GM23338 (cell line): Measurements from ENCODE around the gene SLC44A1. TPM values are rescaled to one million over a fixed set of nuclear protein-coding genes. Genes with fewer than 3 reads are reported as not detected.

Source experiments
- ATAC-seq: fragments of 200-7000 bp; cut with Tn5 transposase; 3 replicates; pipeline ENCODE4 v1.9.1; 2020
- DNase-seq: peaks from one replicate; pipeline ENCODE4 v3.0.0-alpha.2; 2015; ENCODE audit warnings: low spot score
- H2AFZ ChIP-seq: fragments of 200-600 bp; sonication (generic); 2 replicates; pipeline ENCODE4 v1.8.0; 2016; ENCODE audit warnings: antibody characterized with exemption, mild to moderate bottlenecking, moderate library complexity
- H3F3A ChIP-seq: fragments of 200-600 bp; sonication (generic); replicated peaks from 2 replicates; pipeline ENCODE4 v1.8.0; 2017; ENCODE audit warnings: antibody characterized with exemption, mixed run types, low read depth
- H3K27ac ChIP-seq: fragments of 200-600 bp; sonication (generic); 2 replicates; pipeline ENCODE4 v1.6.1; 2016; ENCODE audit warnings: low read depth
- H3K27me3 ChIP-seq: fragments of 200-600 bp; sonication (generic); 2 replicates; pipeline ENCODE4 v1.8.0; 2016; ENCODE audit warnings: mild to moderate bottlenecking, mixed run types, moderate library complexity; ENCODE audit not compliant: insufficient read depth
- H3K36me3 ChIP-seq: fragments of 200-600 bp; sonication (generic); 2 replicates; pipeline ENCODE4 v1.8.0; 2016; ENCODE audit warnings: mild to moderate bottlenecking; ENCODE audit not compliant: insufficient read depth
- H3K4me1 ChIP-seq: fragments of 200-600 bp; sonication (generic); 2 replicates; pipeline ENCODE4 v1.8.0; 2016; ENCODE audit warnings: mild to moderate bottlenecking, moderate library complexity; ENCODE audit not compliant: insufficient read depth
- H3K4me2 ChIP-seq: fragments of 200-600 bp; sonication (generic); 2 replicates; pipeline ENCODE4 v1.7.1; 2017; ENCODE audit warnings: mixed run types
- H3K4me3 ChIP-seq: fragments of 200-600 bp; sonication (generic); 2 replicates; pipeline ENCODE4 v1.6.1; 2016; ENCODE audit warnings: mixed run types
- H3K79me2 ChIP-seq: fragments of 200-600 bp; sonication (generic); replicated peaks from 2 replicates; pipeline ENCODE4 v1.8.0; 2017; ENCODE audit warnings: mild to moderate bottlenecking; ENCODE audit not compliant: insufficient read depth
- H3K9me2 ChIP-seq: fragments of 200-600 bp; sonication (generic); 2 replicates; pipeline ENCODE4 v1.8.0; 2017; ENCODE audit not compliant: insufficient read depth
- H4K20me1 ChIP-seq: fragments of 200-600 bp; sonication (generic); replicated peaks from 2 replicates; pipeline ENCODE4 v1.8.0; 2017; ENCODE audit warnings: mild to moderate bottlenecking; ENCODE audit not compliant: insufficient read depth
- H3K27ac Mint-ChIP-seq: 2 replicates; pipeline ENCODE4 v1.8.0; 2020; ENCODE audit warnings: inconsistent platforms, mild to moderate bottlenecking, moderate library complexity, mixed read lengths
- H3K27me3 Mint-ChIP-seq: 3 replicates; pipeline ENCODE4 v1.8.0; 2022; ENCODE audit warnings: low read depth, mild to moderate bottlenecking, moderate library complexity, mixed read lengths, inconsistent platforms; ENCODE audit not compliant: insufficient read depth, poor library complexity
- H3K36me3 Mint-ChIP-seq: 3 replicates; pipeline ENCODE4 v1.8.0; 2021; ENCODE audit warnings: low read depth, mild to moderate bottlenecking, inconsistent platforms, moderate library complexity, mixed read lengths
- H3K4me1 Mint-ChIP-seq: 3 replicates; pipeline ENCODE4 v1.8.0; 2020; ENCODE audit warnings: mild to moderate bottlenecking, inconsistent platforms, mixed read lengths
- H3K4me3 Mint-ChIP-seq: 3 replicates; pipeline ENCODE4 v1.8.0; 2021; ENCODE audit warnings: moderate library complexity, mild to moderate bottlenecking, inconsistent platforms, mixed read lengths
- H3K9me3 Mint-ChIP-seq: 3 replicates; pipeline ENCODE4 v1.8.0; 2020; ENCODE audit warnings: moderate library complexity, mild to moderate bottlenecking, inconsistent platforms, mixed read lengths
- CREB1 ChIP-seq: fragments of 250-450 bp; sonication (Bioruptor Pico); IDR thresholded peaks from 2 replicates; pipeline ENCODE4 v1.5.0; 2020; ENCODE audit warnings: low read depth, mild to moderate bottlenecking, moderate library complexity
- ETS1 ChIP-seq: IDR thresholded peaks from 2 replicates; pipeline ENCODE4 v1.6.1; 2016; ENCODE audit warnings: antibody characterized with exemption
- EZH2phosphoT487 ChIP-seq: fragments of 200-600 bp; sonication (generic); IDR thresholded peaks from one replicate; pipeline ENCODE4 v1.8.1; 2018; ENCODE audit warnings: antibody characterized with exemption; ENCODE audit not compliant: unreplicated experiment
- JUNB ChIP-seq: IDR thresholded peaks from one replicate; pipeline ENCODE4 v1.6.1; 2016; ENCODE audit warnings: antibody characterized with exemption; ENCODE audit not compliant: unreplicated experiment
- NANOG ChIP-seq: IDR thresholded peaks from 2 replicates; pipeline ENCODE4 v1.6.1; 2016; ENCODE audit warnings: antibody characterized with exemption, borderline replicate concordance
- POLR2AphosphoS5 ChIP-seq: IDR thresholded peaks from 2 replicates; pipeline ENCODE4 v1.6.1; 2016; ENCODE audit warnings: antibody characterized with exemption, low read depth
- STAT1 ChIP-seq: IDR thresholded peaks from one replicate; pipeline ENCODE4 v1.6.1; 2016; ENCODE audit warnings: antibody characterized with exemption; ENCODE audit not compliant: unreplicated experiment
- ZNF331 ChIP-seq: fragments of 250-450 bp; sonication (Bioruptor Pico); IDR thresholded peaks from 2 replicates; pipeline ENCODE4 v1.5.0; 2020; ENCODE audit warnings: low read depth, mild to moderate bottlenecking, moderate library complexity
- polyA plus RNA-seq: library from polyadenylated mRNA; unstranded; fragments of >200 nt; fragmentation: Nextera tagmentation; extraction: Ambion mirVana; gene quantifications from 2 replicates; pipeline ENCODE4 v1.2.1, GENCODE V29; 2016
- total RNA-seq: library from RNA; depleted of rRNA; stranded (reverse); fragments of >200 nt; shearing (Covaris generic); gene quantifications from 2 replicates; pipeline ENCODE4 v1.2.3, GENCODE V29; 2014
- TF ChIP-seq, protein P1 (sequence below): IDR thresholded peaks from one replicate; pipeline ENCODE4 v1.6.1; 2018; ENCODE audit warnings: antibody characterized with exemption; ENCODE audit not compliant: unreplicated experiment
- TF ChIP-seq, protein P2 (sequence below), 2 experiments: fragments of 200-600 bp in 1 of 2; sonication (generic) in 1 of 2; conservative IDR thresholded peaks; 2 replicates each; pipeline versions ENCODE4 v1.5.1 to v1.6.1; 2016 to 2017; ENCODE audit warnings: antibody characterized with exemption in 2 of 2, low read depth in 2 of 2, mild to moderate bottlenecking in 2 of 2, moderate library complexity in 1 of 2

Gene SLC44A1
- total and polyA plus RNA-seq, 2 experiments from 2014 or later: 14.9 to 75.0 TPM

DNA sequence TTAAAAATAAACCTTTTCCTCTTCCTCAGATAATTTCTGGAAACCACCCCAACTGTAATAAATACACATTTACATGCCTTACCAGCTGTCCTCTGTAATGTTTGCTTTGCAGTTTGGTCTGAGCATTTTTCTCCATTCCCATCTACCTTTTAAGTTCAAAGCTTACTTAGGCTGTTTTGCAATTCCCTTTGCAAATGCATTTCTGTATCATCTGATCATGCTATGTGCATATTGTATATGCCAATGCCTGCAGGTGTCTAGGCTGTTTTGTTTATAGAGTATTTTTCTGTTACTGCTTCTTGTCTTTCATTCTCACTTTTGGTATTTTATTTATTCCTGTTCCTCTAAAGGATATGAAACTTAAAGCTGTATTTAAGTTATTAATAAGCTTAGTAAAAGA is 86.3 kb downstream of the SLC44A1 start:
- ATAC-seq (no peak), DNase-seq (no peak)
- H2AFZ ChIP-seq: no peak overlapping the region
- H3K27me3 ChIP-seq: no peaks in the 10 kb centered on the region
- H3K9me2 ChIP-seq: no peaks in the 10 kb centered on the region
- H3K27ac ChIP-seq: no peak overlapping the region
- no peaks in the 10 kb centered on the region for H3F3A ChIP-seq
- H3K9me3 Mint-ChIP-seq: no peaks in the 10 kb centered on the region
- H3K36me3 ChIP-seq: no peaks in the 10 kb centered on the region; the same call in 1 of the 2 replicates
- no peaks in the 10 kb centered on the region; the same call in 2 of the 3 replicates for H3K36me3 Mint-ChIP-seq
- TF ChIP-seq, protein P1, sequence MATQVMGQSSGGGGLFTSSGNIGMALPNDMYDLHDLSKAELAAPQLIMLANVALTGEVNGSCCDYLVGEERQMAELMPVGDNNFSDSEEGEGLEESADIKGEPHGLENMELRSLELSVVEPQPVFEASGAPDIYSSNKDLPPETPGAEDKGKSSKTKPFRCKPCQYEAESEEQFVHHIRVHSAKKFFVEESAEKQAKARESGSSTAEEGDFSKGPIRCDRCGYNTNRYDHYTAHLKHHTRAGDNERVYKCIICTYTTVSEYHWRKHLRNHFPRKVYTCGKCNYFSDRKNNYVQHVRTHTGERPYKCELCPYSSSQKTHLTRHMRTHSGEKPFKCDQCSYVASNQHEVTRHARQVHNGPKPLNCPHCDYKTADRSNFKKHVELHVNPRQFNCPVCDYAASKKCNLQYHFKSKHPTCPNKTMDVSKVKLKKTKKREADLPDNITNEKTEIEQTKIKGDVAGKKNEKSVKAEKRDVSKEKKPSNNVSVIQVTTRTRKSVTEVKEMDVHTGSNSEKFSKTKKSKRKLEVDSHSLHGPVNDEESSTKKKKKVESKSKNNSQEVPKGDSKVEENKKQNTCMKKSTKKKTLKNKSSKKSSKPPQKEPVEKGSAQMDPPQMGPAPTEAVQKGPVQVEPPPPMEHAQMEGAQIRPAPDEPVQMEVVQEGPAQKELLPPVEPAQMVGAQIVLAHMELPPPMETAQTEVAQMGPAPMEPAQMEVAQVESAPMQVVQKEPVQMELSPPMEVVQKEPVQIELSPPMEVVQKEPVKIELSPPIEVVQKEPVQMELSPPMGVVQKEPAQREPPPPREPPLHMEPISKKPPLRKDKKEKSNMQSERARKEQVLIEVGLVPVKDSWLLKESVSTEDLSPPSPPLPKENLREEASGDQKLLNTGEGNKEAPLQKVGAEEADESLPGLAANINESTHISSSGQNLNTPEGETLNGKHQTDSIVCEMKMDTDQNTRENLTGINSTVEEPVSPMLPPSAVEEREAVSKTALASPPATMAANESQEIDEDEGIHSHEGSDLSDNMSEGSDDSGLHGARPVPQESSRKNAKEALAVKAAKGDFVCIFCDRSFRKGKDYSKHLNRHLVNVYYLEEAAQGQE: no peak
- TF ChIP-seq ETS1: no peak
- no peak for TF ChIP-seq NANOG
- no peak for TF ChIP-seq POLR2AphosphoS5
- TF ChIP-seq JUNB: no peak
- 0 out of 2 replicates have a peak, but pooled peaks cover 3% of the 10 kb centered on the region for H3K79me2 ChIP-seq
- no peak overlapping the region for H3K4me3 ChIP-seq
- H3K4me2 ChIP-seq: no peak overlapping the region
- peaks cover 24% of the 10 kb centered on the region for H3K4me1 Mint-ChIP-seq
- H3K4me1 ChIP-seq: 0 out of 2 replicates have a peak, but pooled peaks cover 5% of the 10 kb centered on the region
- H3K27ac Mint-ChIP-seq: no peak overlapping the region
- peaks cover 2% of the 10 kb centered on the region for H3K27me3 Mint-ChIP-seq
- H4K20me1 ChIP-seq: no peaks in the 10 kb centered on the region
- H3K4me3 Mint-ChIP-seq: no peak overlapping the region

DNA sequence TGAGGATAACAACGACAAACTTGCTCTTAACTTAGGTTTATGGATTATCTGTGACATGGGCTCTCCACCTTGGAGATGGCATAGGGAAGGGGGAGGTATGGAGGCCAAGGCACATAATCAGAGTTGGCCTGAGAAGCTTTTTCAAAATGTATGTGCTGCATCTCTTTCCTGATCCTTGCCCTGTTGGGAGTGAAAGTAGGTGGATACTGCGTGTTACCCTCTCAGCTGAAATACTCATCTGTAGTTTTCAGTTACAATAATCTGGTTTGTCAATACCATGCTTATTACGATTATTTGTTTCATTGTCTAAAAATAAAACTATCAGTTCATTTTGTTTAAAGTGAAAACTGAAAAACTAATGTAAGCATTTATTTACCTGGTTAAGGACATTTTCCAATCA is 86.7 kb downstream of the SLC44A1 start:
- no peak for TF ChIP-seq STAT1
- Histone ChIP-seq H2AFZ (no peak overlapping the region), H3K4me1 (0 out of 2 replicates have a peak, but pooled peaks cover 5% of the 10 kb centered on the region), H3K27me3 (no peaks in the 10 kb centered on the region), H3K4me2 (no peak overlapping the region), H3K9me2 (no peaks in the 10 kb centered on the region), H3K4me3 (no peak overlapping the region), H3K27ac (no peak overlapping the region), H4K20me1 (no peaks in the 10 kb centered on the region), H3K36me3 (no peaks in the 10 kb centered on the region; the same call in 1 of the 2 replicates), H3F3A (no peaks in the 10 kb centered on the region), H3K79me2 (0 out of 2 replicates have a peak, but pooled peaks cover 3% of the 10 kb centered on the region)
- Mint-ChIP-seq H3K36me3 (no peaks in the 10 kb centered on the region; the same call in 2 of the 3 replicates), H3K27ac (no peak overlapping the region), H3K9me3 (no peaks in the 10 kb centered on the region), H3K4me1 (peaks cover 24% of the 10 kb centered on the region), H3K27me3 (peaks cover 2% of the 10 kb centered on the region), H3K4me3 (no peak overlapping the region)
- ATAC-seq (no peak), DNase-seq (no peak)

DNA sequence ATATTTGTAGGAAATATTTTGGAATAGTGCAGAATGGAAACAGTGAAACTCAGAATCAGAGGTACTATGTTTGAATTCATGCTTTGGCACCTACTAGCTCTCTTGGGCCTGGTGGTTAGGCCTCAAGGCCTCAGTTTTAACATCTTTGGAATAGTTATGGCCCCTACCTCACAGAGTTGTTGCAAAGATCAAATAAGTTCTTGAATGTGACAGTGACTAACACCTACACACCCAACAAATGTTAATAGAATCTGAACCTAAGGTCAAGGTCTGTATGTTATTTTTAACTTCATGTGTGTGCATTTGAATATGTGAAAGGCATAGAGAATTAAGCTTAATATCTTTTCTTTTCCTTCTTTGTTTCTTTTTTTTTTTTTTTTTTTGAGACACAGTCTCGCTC is 87.3 kb downstream of the SLC44A1 start:
- peaks cover under 1% of the 10 kb centered on the region; the same call in 2 of the 3 replicates for H3K36me3 Mint-ChIP-seq
- no peak overlapping the region for H3K4me3 Mint-ChIP-seq
- Histone ChIP-seq H3K79me2 (0 out of 2 replicates have a peak, but pooled peaks cover 3% of the 10 kb centered on the region), H4K20me1 (no peaks in the 10 kb centered on the region), H3K4me2 (no peak overlapping the region), H2AFZ (no peak overlapping the region), H3K27me3 (no peaks in the 10 kb centered on the region), H3K36me3 (no peaks in the 10 kb centered on the region; the same call in 1 of the 2 replicates), H3K27ac (no peak overlapping the region), H3K9me2 (no peaks in the 10 kb centered on the region), H3F3A (no peaks in the 10 kb centered on the region), H3K4me1 (0 out of 2 replicates have a peak, but pooled peaks cover 5% of the 10 kb centered on the region), H3K4me3 (no peak overlapping the region)
- H3K4me1 Mint-ChIP-seq: peaks cover 24% of the 10 kb centered on the region
- peaks cover 2% of the 10 kb centered on the region for H3K27me3 Mint-ChIP-seq
- no peaks in the 10 kb centered on the region for H3K9me3 Mint-ChIP-seq
- H3K27ac Mint-ChIP-seq: no peak overlapping the region
- DNase-seq (no peak), ATAC-seq (no peak)
- TF ChIP-seq CREB1 (CRISPR knock-in tag) (no peak), ZNF331 (CRISPR knock-in tag) (no peak), EZH2phosphoT487 (no peak), STAT1 (no peak), JUNB (no peak), NANOG (no peak)
- TF ChIP-seq, protein P2, sequence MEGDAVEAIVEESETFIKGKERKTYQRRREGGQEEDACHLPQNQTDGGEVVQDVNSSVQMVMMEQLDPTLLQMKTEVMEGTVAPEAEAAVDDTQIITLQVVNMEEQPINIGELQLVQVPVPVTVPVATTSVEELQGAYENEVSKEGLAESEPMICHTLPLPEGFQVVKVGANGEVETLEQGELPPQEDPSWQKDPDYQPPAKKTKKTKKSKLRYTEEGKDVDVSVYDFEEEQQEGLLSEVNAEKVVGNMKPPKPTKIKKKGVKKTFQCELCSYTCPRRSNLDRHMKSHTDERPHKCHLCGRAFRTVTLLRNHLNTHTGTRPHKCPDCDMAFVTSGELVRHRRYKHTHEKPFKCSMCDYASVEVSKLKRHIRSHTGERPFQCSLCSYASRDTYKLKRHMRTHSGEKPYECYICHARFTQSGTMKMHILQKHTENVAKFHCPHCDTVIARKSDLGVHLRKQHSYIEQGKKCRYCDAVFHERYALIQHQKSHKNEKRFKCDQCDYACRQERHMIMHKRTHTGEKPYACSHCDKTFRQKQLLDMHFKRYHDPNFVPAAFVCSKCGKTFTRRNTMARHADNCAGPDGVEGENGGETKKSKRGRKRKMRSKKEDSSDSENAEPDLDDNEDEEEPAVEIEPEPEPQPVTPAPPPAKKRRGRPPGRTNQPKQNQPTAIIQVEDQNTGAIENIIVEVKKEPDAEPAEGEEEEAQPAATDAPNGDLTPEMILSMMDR (conservative IDR thresholded peaks at IDR 0.05; ENCODE audit: low read depth in 2 of 2): no peak
